ENCODE results near the gene AKR1D1.
"Not testable (repeated sequence)": the region's sequence is repeated elsewhere in the genome, so short reads cannot be mapped to it uniquely, and the experiment has no call there.

AKR1D1 gene

GRCh38 chr7:138076196-138076595 is at the start of gene AKR1D1:
TSS of gene AKR1D1 (plus strand) at chr7:138076459. CDS start at chr7:138076519, 60 bp downstream.
- DNase-seq (ENCODE audit: low spot score), result no peak

DNA sequence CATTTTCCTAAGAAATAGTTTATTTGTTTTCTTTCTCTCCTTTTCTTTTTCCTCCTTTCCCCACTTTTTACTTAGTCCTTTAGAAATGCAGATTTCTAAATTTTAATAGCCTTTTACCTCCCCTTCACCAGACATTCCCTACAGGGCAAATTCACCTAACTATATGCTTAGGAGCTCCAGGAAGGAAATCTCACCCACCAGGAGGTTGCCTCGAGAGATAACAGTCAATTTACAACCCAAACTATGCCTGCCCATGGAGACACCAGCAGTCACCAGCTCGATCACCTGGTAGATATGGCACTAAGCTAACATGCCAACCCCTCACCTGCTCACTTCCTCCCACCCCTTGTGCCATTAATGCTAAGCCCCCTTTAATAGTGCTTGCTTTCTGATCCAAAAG is 49.2 kb upstream of the AKR1D1 start:
- no peak for DNase-seq (ENCODE audit: low spot score)

DNA sequence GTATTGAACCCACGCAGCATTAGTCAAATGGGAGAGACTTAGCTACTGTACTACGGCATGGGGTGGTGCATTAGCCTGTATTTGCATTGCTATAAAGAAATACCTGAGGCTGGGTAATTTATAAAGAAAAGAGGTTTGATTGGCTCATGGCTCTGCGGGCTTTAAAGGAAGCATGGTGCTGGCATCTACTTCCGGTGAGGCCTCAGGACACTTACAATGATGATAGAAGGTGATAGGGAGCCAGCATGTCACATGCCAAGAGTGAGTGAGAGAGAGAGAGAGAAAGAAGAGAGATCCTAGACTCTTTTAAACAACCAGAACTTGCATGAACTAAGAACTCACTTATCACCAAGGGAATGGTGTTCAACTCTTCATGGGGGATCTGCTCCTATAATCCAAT is 47.1 kb upstream of the AKR1D1 start:
- DNase-seq (ENCODE audit: low spot score), result no peak

DNA sequence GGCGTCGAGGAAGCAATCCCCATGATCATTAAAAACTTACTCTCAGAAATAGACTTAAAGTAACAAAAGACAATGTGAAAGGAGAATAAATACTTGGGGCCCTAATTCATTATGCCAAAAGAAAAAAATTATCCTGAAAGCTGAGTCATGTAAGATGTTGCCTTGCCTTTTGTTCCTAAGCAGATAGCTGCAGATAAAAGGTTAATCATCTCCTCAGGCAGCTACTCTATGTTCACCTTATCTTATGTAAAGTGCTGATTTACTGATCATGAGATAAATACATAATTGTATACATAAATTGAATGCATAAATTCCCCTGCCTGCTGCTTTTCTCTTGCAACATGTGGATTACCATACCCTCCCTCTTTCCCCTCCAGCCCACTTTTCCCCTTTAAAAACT is 46.3 kb upstream of the AKR1D1 start:
- no peak for DNase-seq (ENCODE audit: low spot score)

GRCh38 chr7:138030679-138031351 is 45.4 kb upstream of the AKR1D1 start:
- DNase-seq (ENCODE audit: low spot score), result no peak

DNA sequence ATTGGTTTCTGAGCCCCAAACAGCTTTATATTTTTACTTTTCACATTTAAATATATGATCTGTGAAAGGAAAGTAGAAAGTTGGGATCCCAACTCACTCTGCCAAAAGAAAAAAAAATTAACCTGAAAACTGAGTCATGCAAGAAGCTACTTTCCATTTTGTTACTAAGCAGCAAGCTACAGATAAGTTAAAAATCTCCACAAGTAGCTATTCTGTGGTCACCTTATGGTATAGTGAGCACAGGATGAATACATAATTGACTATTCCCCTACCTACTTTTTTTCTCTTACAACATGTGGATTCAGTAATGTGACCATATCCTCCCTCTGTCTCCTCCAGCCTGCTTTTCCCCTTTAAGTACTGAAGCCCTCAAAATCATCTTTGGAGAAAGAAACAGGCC is 44.1 kb upstream of the AKR1D1 start:
- DNase-seq (ENCODE audit: low spot score), result no peak

DNA sequence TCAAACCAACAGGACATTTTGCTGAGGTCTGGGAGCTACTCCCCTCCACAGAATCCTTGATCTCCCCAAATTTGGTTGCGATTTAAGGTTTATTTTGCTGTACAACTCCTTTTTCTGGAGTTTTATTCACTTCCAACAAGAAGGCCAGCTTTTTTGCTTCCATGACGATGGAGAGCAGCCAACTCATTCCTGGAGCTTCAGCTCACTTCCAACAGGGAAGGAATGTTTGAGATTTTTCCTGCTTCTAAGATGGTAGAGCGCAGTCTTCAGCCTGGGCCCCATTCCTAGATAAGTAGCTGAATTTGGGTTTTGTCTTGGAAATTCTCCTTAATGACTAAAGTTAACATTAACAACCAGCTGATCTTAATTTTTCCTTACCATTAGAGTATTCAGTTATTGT is 43.5 kb upstream of the AKR1D1 start:
- no peak for DNase-seq (ENCODE audit: low spot score)

DNA sequence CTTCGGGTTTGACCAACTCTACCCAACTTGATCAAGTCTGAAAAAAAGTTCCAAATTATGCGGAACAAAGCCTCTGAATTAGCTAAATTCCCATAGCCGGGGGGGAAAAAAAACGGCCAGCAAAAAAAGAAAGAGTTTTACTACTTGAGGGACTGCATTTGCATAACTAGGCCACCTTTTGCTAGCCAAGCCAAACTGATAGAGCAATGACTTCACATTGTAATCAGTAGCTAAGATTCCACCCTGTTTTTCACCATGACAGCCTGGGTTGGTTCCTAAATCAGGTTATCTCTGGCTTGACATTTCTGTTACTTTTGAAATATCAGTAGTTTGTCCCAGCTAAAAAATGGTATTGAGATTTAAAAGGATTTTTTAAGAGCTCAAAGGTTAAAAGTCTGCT is 43.0 kb upstream of the AKR1D1 start:
- DNase-seq (ENCODE audit: low spot score), result no peak

DNA sequence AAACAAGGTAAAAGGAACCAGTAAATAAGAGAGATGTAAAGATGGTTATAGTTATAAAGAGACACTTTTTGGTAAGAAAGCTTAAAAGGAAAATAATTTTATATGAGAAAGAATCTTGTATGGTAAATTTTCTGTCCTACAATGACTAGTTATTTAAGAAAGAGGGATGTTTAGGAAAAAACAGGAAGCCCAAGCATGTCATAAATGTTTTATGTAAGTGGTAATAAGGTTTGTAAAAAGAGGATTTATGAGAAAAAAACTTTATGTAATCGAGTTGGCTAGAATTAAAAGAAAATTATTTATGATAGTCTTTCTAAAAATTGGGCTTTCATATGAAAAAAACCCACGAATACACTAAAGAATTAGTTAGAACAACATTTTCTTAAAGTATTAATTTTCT is 40.1 kb upstream of the AKR1D1 start:
- DNase-seq (ENCODE audit: low spot score), result no peak

DNA sequence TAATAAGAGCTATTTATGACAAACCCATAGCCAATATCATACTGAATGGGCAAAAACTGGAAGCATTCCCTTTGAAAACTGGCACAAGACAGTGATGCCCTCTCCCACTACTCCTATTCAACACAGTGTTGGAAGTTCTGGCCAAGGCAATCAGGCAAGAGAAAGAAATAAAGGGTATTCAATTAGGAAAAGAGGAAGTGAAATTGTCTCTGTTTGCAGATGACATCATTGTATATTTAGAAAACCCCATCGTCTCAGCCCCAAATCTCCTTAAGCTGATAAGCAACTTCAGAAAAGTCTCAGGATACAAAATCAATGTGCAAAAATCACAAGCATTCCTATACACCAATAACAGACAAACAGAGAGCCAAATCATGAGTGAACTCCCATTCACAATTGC is 36.2 kb upstream of the AKR1D1 start:
- not testable (repeated sequence) for DNase-seq (ENCODE audit: low spot score)

DNA sequence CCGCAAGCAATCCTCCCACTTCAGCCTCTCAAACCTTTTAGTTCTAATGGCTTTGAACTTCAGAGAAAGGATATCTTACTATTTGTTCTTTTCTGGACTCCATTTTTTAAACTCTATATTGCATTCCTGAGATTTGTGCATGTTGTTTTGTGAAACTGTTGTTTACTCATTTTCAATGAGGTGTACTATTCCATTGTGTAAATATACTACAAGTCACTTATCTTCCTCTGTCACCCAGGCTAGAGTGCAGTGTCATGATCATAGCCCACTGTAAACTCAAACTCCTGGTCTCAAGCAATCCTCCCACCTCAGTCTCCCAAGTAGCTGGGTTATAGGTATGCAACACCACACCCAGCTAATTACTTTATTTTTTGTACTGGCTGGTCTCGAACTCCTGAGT is 31.4 kb upstream of the AKR1D1 start:
- no peak for DNase-seq (ENCODE audit: low spot score)

DNA sequence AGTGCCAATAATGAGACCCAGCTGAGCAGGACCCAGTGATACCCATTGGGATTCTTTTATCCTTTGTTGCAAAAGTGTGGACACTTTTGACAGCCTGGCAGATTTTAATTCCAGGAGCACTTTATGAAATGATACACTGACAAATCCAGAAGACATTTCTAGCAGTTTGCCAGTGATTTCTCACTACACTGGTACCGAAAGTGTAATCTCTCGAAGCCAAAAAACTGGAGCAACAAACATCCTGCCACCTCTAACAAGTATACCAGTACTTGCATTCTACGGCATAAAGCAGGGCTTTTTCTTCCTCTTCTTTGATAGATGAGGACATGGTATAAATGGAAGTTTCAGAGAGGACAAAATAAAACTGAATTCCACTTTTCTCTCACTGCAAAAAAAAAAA is 28.4 kb upstream of the AKR1D1 start:
- no peak for DNase-seq (ENCODE audit: low spot score)

DNA sequence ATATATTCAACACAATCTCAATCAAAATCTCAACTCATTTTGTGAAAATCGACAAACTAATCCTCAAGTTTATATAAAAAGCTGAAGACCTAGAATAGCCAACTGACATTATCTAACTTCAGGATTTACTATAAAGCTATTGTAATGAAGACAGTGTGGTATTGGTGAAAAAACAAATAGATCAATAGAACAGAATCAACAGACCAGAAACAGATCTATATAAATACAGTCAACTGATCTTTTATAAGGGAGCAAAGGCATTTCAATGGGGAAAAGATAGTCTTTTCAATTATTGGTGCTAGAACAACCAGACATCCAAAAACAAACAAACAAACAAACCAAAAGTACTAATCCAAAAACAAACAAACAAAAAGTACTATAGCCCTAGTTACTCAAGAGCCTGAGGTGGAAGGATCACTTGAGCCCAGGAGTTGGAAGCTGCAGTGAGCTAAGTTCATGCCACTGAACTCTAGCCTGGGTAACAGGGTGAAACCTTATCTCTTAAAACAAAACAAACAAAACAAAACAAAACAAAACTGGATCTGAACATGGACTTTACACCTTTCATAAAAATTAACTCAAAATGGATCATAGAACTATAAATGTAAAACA is 26.6 kb upstream of the AKR1D1 start:
- DNase-seq (ENCODE audit: low spot score), result no peak

DNA sequence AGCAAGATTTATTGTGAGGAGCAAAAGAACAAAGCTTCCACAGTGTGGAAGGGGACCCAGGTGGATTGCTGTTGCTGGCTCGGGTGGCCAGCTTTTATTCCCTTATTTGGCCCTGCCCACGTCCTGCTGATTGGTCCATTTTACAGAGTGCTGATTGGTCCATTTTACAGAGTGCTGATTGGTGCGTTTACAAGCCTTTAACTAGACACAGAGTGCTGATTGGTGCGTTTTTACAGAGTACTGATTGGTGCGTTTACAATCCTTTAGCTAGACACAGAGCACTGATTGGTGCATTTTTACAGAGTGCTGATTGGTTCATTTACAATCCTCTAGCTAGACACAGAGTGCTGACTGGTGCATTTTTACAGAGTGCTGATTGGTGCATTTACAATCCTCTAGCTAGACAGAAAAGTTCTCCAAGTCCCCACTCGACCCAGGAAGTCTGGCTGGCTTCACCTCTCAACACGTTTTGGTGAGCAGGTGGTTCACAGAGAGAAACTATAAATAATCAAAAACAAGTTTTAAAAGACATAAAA is 24.5 kb upstream of the AKR1D1 start:
- not testable (repeated sequence) for DNase-seq (ENCODE audit: low spot score)

DNA sequence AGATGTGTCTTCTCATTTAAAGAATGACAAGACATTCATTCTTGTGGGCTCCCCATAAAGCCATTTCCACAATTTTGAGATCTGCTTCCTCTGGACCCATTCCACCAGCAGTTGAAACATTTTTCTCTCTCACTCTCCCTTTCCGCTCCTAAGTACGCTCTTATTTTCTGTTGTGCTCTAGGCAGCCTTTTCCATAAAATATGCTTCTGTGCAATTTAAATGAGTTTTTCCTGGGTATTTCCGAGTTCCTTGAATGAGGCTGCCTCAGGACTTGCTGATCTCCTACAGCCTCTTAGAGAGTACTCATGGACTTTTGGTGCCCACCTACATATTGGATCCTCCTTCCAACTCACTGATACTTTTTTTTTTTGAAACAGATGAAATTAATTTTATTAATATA is 23.6 kb upstream of the AKR1D1 start:
- DNase-seq (ENCODE audit: low spot score), result no peak

- not testable (repeated sequence) for DNase-seq (ENCODE audit: low spot score)
Observed at GRCh38 chr7:138055698-138056097, 20.6 kb upstream of the AKR1D1 start.

- DNase-seq (ENCODE audit: low spot score), result no peak
Observed at GRCh38 chr7:138063400-138063799, 12.9 kb upstream of the AKR1D1 start.

DNA sequence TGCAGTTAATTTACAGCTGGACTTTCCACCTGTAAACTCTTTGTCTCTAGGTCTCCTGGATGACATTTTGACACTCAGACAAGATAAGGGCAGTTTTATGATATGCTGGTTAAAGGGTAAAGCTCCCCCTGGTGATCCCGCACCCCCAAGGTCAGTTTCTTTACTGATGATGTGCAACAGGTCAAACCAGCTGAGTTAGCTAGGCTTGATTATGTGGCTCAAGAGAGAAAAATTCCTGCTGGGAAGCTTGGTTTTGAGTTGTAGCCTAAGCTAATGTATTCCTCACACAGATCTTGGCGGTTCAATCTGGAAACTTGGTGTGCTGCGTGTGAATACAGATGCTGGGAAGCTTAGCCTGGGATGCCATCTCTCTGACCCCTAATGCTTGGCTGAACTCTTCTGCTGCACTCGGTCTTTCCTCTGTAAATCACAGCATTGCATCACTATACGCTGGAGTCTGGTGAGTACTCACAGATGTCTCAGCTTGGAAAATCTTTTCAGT is 11.4 kb upstream of the AKR1D1 start:
- DNase-seq (ENCODE audit: low spot score), result no peak

- no peak for DNase-seq (ENCODE audit: low spot score)
Observed at GRCh38 chr7:138065827-138066226, 10.4 kb upstream of the AKR1D1 start.

GRCh38 chr7:138066954-138067394 is 9.3 kb upstream of the AKR1D1 start:
- no peak for DNase-seq (ENCODE audit: low spot score)

- no peak for DNase-seq (ENCODE audit: low spot score)
Observed at GRCh38 chr7:138067774-138068173, 8.5 kb upstream of the AKR1D1 start.

DNA sequence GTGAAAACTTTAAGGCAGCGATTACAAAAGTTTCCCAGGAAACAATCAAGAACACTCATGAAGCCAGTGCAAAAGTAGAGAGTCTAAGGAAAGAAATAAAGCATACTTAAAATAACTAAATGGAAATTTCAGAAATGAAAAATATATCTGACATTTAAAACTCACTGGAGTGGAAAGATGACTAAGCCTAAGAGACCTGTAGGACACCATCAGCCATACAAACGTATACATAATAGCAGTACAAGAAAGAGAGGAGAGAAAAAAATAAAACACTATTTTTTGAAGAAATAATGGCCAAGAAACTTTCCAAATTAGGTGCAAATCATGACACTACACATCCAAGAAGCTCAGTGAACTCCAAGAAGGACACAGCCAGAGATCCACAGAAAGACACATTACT is 5.4 kb upstream of the AKR1D1 start:
- DNase-seq (ENCODE audit: low spot score), result no peak

- DNase-seq (ENCODE audit: low spot score), result no peak
Observed at GRCh38 chr7:138072726-138073125, 3.5 kb upstream of the AKR1D1 start.

DNA sequence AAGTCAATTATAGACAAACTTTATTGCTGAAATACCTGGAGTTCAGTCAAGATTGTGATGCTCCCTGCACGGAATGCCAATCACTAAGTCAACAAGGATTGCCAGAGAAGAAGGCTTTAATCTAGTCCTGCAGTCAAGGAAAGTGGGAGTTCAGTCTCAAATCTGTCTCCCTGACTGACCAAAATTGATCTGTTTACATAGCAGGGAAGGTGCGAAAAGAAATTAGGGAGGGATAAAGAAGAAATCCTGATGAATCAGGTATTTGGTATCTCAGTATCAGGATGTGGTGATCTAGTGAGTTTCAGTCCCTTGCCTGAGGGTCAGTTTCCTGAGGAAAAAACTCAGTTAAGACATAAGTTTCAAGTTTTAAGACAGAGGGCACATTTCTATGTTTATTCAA is 2.1 kb upstream of the AKR1D1 start:
- no peak for DNase-seq (ENCODE audit: low spot score)

Data from NAMALWA (cell line).